ENCODE results near the gene MAP3K20. TPM values are rescaled to one million over a fixed set of nuclear protein-coding genes. Genes with fewer than 3 reads are reported as not detected.

Gene MAP3K20
- total and polyA plus RNA-seq, 2 experiments from 2014 or later = 151 to 169 TPM

GRCh38 chr2:173311844-173312606 lies 236.4 kb downstream of the MAP3K20 start:
- DNase-seq (ENCODE audit: low read depth in 1 of 2, low spot score in 1 of 2) = no peak
- H3K4me1 ChIP-seq (ENCODE audit: low read depth) = no peaks in the 10 kb centered on the region
- no peaks in the 10 kb centered on the region for H3K27me3 ChIP-seq
- TF ChIP-seq, protein P1, sequence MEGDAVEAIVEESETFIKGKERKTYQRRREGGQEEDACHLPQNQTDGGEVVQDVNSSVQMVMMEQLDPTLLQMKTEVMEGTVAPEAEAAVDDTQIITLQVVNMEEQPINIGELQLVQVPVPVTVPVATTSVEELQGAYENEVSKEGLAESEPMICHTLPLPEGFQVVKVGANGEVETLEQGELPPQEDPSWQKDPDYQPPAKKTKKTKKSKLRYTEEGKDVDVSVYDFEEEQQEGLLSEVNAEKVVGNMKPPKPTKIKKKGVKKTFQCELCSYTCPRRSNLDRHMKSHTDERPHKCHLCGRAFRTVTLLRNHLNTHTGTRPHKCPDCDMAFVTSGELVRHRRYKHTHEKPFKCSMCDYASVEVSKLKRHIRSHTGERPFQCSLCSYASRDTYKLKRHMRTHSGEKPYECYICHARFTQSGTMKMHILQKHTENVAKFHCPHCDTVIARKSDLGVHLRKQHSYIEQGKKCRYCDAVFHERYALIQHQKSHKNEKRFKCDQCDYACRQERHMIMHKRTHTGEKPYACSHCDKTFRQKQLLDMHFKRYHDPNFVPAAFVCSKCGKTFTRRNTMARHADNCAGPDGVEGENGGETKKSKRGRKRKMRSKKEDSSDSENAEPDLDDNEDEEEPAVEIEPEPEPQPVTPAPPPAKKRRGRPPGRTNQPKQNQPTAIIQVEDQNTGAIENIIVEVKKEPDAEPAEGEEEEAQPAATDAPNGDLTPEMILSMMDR (IDR thresholded peaks at IDR 0.05; ENCODE audit: low read depth, low read length) = no peak
- no peak overlapping the region for H3K27ac ChIP-seq
- no peaks in the 10 kb centered on the region for H3K36me3 ChIP-seq
- H3K4me3 ChIP-seq = no peak overlapping the region
- no peaks in the 10 kb centered on the region for H3K9me3 ChIP-seq (ENCODE audit: low read depth)
